AG09309 (cell line): Measurements from ENCODE around the gene FARS2.
A peak's percentile ranks its signal among the peaks of the same experiment; 100 is the strongest.

Experiments used
- DNase-seq: peaks from one replicate; pipeline ENCODE4 v3.0.0-alpha.2; 2010; ENCODE audit warnings: low read depth
- H3K4me3 ChIP-seq: 2 replicates; pipeline ENCODE4 v1.5.1; 2011; ENCODE audit warnings: mild to moderate bottlenecking, low read depth, low read length, moderate library complexity; ENCODE audit not compliant: control insufficient read depth
- CTCF ChIP-seq: IDR thresholded peaks from 2 replicates; pipeline ENCODE4 v1.5.1; 2011; ENCODE audit warnings: mild to moderate bottlenecking, low read depth, low read length, inconsistent platforms; ENCODE audit not compliant: insufficient read depth, control insufficient read depth; ENCODE audit errors: missing control alignments

FARS2 gene

GRCh38 chr6:5595184-5595583 lies 333.9 kb downstream of the FARS2 start:
- no peak for TF ChIP-seq CTCF
- DNase-seq = no peak
- no peak overlapping the region for H3K4me3 ChIP-seq

- no peak overlapping the region for H3K4me3 ChIP-seq
- no peak for DNase-seq
- TF ChIP-seq CTCF = no peak
Observed at GRCh38 chr6:5597413-5597812, 336.1 kb downstream of the FARS2 start.

DNA sequence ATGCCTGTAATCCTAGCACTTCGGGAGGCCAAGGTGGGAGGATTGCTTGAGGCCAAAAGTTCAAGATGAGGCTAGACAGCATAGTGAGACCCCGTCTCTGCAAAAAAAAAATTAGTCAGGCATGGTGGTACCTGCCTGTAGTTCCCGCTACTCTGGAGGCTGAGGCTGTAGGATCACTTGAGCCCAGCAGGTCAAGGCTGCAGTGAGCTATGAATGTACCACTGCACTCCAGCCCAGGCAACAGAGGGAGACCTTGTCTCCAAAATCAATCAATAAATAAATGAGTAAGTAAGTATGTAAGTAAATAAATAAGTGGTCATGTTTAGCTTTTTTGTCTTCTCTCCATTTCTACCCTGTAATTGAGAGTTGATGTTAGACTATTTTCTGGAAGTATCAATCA lies 336.8 kb downstream of the FARS2 start:
- no peak for TF ChIP-seq CTCF
- no peak for DNase-seq
- no peak overlapping the region for H3K4me3 ChIP-seq

DNA sequence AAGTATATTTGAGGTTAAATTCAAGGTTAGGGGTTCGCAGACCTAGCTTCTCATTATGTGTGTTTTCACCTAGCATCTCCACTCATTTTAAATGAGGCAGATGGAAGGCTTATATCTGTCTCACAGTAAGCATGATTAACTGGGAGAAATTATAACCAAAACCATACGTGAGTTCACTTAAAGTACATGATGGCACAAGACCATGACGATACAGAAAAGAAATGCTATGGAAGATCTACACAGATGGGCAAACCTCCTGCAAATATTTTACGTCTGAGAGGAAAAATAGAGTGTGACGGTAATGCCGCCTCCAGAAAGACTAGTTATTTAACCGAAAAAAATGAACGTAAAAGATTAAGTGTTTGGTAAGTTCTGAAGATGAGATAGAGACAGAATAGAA lies 337.8 kb downstream of the FARS2 start:
- no peak overlapping the region for H3K4me3 ChIP-seq
- no peak for TF ChIP-seq CTCF
- DNase-seq = peak; percentile 18

GRCh38 chr6:5605937-5606336 lies 344.6 kb downstream of the FARS2 start:
- no peak for DNase-seq
- no peak overlapping the region for H3K4me3 ChIP-seq
- TF ChIP-seq CTCF = no peak

DNA sequence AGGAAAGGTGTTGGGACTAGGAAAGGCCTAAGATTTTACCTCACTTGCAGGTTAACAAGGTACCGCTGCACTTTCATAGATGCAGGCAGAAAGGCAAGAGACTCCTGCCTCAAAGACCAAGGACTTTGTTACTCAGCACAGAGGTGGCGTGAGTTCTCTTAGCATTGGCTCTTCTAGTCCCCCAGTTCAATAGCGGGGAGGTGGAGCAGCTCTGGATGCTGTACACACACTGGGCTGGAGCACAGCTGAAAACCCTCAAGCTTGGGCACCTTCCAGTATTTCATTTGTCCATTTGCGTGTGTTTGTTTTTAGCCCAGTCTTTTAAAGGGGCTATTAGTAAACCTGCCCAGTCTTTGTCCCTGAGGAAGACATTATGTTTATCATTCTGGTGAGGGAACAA lies 345.2 kb downstream of the FARS2 start:
- no peak for TF ChIP-seq CTCF
- H3K4me3 ChIP-seq = no peak overlapping the region
- no peak for DNase-seq

GRCh38 chr6:5610640-5611039 lies 349.3 kb downstream of the FARS2 start:
- no peak for TF ChIP-seq CTCF
- no peak for DNase-seq
- H3K4me3 ChIP-seq = no peak overlapping the region
